HuH-7.5 (cell line): ENCODE results near the gene MTHFR.

Experiments used
- DNase-seq: peaks from one replicate; pipeline ENCODE4 v3.0.0; 2011; ENCODE audit warnings: low spot score

The MTHFR gene

GRCh38 chr1:11780380-11781147, 25.2 kb downstream of the MTHFR start:
- no peak for DNase-seq

- DNase-seq = no peak
Observed at GRCh38 chr1:11779715-11780379, 25.9 kb downstream of the MTHFR start.

GRCh38 chr1:11778844-11779623, 26.7 kb downstream of the MTHFR start:
- DNase-seq = no peak

- no peak for DNase-seq
Observed at GRCh38 chr1:11778336-11778735, 27.4 kb downstream of the MTHFR start.

GRCh38 chr1:11777658-11778322, 28.0 kb downstream of the MTHFR start:
- no peak for DNase-seq

GRCh38 chr1:11774753-11775152, 31.0 kb downstream of the MTHFR start:
- DNase-seq = no peak

GRCh38 chr1:11772458-11772857, 33.3 kb downstream of the MTHFR start:
- no peak for DNase-seq

- DNase-seq = no peak
Observed at GRCh38 chr1:11771481-11772043, 34.2 kb downstream of the MTHFR start.

- DNase-seq = no peak
Observed at GRCh38 chr1:11770011-11770410, 35.8 kb downstream of the MTHFR start.

GRCh38 chr1:11769274-11769673, 36.5 kb downstream of the MTHFR start:
- no peak for DNase-seq

- no peak for DNase-seq
Observed at GRCh38 chr1:11768821-11769220, 36.9 kb downstream of the MTHFR start.

GRCh38 chr1:11767922-11768704, 37.7 kb downstream of the MTHFR start:
- no peak for DNase-seq

GRCh38 chr1:11766429-11766776, 39.4 kb downstream of the MTHFR start:
- no peak for DNase-seq

- no peak for DNase-seq
Observed at GRCh38 chr1:11765661-11766428, 39.9 kb downstream of the MTHFR start.

- no peak for DNase-seq
Observed at GRCh38 chr1:11764519-11764918, 41.2 kb downstream of the MTHFR start.

GRCh38 chr1:11764115-11764514, 41.6 kb downstream of the MTHFR start:
- DNase-seq = no peak

- no peak for DNase-seq
Observed at GRCh38 chr1:11761988-11762406, 43.8 kb downstream of the MTHFR start, which contains the start of gene C1orf167. Gene C1orf167 (plus strand): TSS chr1:11762193. CDS start chr1:11764401, 2,208 bp downstream.

- DNase-seq = no peak
Observed at GRCh38 chr1:11761285-11761684, 44.5 kb downstream of the MTHFR start.

- DNase-seq = no peak
Observed at GRCh38 chr1:11759791-11760190, 46.0 kb downstream of the MTHFR start.

- no peak for DNase-seq
Observed at GRCh38 chr1:11757047-11757446, 48.7 kb downstream of the MTHFR start.
